Measurements from ENCODE around the gene SNTG2. TPM values are rescaled to one million over a fixed set of nuclear protein-coding genes. Genes with fewer than 3 reads are reported as not detected.
"Not testable (repeated sequence)": the region's sequence is repeated elsewhere in the genome, so short reads cannot be mapped to it uniquely, and the experiment has no call there.

SNTG2 gene
- total and polyA plus RNA-seq, 9 donors: 0.17 to 5.7 (median 1.3) TPM; not detected in 1

DNA sequence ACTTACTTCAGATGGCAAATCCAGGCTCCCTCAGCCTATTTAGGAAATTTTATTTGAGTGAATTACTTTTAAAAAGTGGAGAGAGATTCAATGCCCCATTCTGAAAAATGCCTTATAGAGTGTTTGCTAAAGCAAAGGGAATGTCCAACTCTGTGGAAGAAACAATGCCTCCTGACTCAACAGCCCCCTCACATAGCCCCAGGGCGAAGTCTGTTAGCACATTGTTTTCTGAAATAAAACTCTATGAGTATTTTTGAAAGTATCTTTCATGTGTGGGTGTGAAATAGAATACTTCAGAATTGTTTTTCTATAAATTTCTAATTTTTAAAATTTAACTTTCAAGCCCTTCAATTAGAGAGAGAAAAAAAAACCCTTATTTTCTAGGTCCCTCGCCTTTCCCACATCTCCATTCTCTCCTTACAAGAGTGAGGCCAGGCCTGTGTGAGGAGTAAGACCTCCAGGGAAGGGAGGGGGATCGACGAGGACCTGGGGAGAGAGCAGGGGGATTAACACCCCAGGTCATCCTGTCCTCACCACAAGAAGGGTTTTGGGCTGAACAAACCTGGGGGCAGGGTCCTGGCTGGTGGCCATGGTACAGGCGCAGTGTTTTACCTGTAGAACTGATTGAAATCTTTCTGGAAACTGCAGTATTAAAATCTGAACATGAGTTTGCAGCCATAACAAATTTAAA lies 141.4 kb downstream of the SNTG2 start:
- no peak overlapping the region for H3K27ac ChIP-seq
- TF ChIP-seq, protein P1, sequence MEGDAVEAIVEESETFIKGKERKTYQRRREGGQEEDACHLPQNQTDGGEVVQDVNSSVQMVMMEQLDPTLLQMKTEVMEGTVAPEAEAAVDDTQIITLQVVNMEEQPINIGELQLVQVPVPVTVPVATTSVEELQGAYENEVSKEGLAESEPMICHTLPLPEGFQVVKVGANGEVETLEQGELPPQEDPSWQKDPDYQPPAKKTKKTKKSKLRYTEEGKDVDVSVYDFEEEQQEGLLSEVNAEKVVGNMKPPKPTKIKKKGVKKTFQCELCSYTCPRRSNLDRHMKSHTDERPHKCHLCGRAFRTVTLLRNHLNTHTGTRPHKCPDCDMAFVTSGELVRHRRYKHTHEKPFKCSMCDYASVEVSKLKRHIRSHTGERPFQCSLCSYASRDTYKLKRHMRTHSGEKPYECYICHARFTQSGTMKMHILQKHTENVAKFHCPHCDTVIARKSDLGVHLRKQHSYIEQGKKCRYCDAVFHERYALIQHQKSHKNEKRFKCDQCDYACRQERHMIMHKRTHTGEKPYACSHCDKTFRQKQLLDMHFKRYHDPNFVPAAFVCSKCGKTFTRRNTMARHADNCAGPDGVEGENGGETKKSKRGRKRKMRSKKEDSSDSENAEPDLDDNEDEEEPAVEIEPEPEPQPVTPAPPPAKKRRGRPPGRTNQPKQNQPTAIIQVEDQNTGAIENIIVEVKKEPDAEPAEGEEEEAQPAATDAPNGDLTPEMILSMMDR (IDR thresholded peaks at IDR 0.05): no peak
- TF ChIP-seq POLR2A (IDR thresholded peaks at IDR 0.05): no peak
- no peak for TF ChIP-seq EP300 (IDR thresholded peaks at IDR 0.05)
- no peaks in the 10 kb centered on the region for H3K4me1 ChIP-seq (ENCODE audit: insufficient read depth)
- DNase-seq: no peak
- 88 to 93% (median 89%) methylated on average over 5 of the region's 5 CpGs for WGBS, 3 donors
- no peak overlapping the region for H3K4me3 ChIP-seq
- no peaks in the 10 kb centered on the region for H3K36me3 ChIP-seq
- intact Hi-C loops (cut with DNase I): no loop called here
- no peaks in the 10 kb centered on the region for H3K9me3 ChIP-seq
- no peaks in the 10 kb centered on the region for H3K27me3 ChIP-seq

DNA sequence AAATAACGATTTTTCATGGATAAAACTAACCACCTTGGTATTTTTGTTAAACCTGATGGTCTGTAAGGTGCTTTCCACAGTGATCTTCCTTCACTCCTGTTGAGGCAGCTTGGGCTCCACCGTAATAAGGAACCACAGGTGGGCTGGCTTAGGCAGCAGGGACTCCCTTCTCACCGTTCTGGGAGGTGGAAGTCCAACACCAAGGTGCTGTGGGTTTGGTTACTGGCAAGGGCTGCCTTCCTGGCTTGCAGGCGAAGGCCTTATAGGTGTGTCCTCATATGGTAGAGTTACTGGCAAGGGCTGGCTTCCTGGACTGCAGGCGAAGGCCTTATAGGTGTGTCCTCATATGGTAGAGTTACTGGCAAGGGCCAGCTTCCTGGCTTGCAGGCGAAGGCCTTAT lies 143.0 kb downstream of the SNTG2 start:
- H3K36me3 ChIP-seq; H3K4me3 ChIP-seq; H3K4me1 ChIP-seq (ENCODE audit: insufficient read depth); DNase-seq; H3K27me3 ChIP-seq; H3K9me3 ChIP-seq; intact Hi-C loops (cut with DNase I); H3K27ac ChIP-seq: not testable (repeated sequence)
- WGBS, 3 donors: 81 to 91% (median 85%) methylated on average over 4 to 6 of the region's 6 CpGs

DNA sequence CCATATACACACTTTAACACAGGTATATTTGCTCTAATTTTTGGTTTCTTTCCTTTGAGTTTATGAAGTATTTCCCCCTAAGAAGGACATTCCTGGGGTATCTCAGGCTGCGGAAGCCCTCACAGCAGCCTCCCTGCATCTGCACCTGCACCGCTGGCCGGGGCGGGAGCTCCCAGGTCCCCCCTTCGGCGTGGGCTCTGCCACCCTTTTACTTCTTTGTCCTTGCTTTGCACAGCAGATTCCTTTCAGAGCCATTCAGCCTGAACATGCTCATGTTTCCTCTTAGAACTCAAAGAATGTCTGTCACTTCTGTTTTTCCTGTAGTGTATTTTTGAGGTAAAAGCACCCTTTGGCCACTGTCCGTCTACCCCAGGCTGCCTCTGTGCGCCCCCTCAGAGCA lies 146.5 kb downstream of the SNTG2 start:
- H3K27me3 ChIP-seq: no peaks in the 10 kb centered on the region
- no peaks in the 10 kb centered on the region for H3K9me3 ChIP-seq
- TF ChIP-seq, protein P1 (IDR thresholded peaks at IDR 0.05): no peak
- no peak for TF ChIP-seq EP300 (IDR thresholded peaks at IDR 0.05)
- no peak for TF ChIP-seq POLR2A (IDR thresholded peaks at IDR 0.05)
- H3K36me3 ChIP-seq: no peaks in the 10 kb centered on the region
- intact Hi-C loops (cut with DNase I): no loop called here
- H3K4me3 ChIP-seq: no peak overlapping the region
- no peaks in the 10 kb centered on the region for H3K4me1 ChIP-seq (ENCODE audit: insufficient read depth)
- WGBS, 3 donors: 77 to 90% (median 84%) methylated on average over 8 of the region's 8 CpGs
- no peak overlapping the region for H3K27ac ChIP-seq
- DNase-seq: no peak

DNA sequence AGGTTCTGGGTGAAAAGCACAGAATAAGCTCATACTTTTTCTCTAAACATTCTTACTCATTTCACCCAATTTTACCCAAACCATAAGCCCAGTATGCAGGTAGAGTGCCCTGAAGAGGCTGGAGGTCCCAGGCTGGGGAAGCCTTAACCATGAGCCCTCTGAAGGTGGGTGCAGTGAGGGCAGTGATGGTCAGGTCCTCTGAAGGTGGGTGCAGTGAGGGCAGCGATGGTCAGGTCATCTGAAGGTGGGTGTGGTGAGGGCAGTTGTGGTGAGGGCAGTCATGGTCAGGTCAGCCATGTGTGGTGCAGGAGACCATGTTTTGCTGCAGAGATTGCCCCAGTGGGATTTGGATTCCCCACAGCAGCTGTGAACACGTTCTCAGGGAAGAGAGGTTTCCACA lies 148.8 kb downstream of the SNTG2 start:
- Histone ChIP-seq H3K4me3 (no peak overlapping the region), H3K27me3 (no peaks in the 10 kb centered on the region), H3K36me3 (no peaks in the 10 kb centered on the region), H3K27ac (no peak overlapping the region), H3K4me1 (ENCODE audit: insufficient read depth) (no peaks in the 10 kb centered on the region), H3K9me3 (no peaks in the 10 kb centered on the region)
- intact Hi-C loops (cut with DNase I): no loop called here
- TF ChIP-seq EP300 (IDR thresholded peaks at IDR 0.05): no peak
- no peak for TF ChIP-seq POLR2A (IDR thresholded peaks at IDR 0.05)
- no peak for DNase-seq
- 57 to 67% (median 62%) methylated on average over 2 of the region's 2 CpGs for WGBS, 3 donors

DNA sequence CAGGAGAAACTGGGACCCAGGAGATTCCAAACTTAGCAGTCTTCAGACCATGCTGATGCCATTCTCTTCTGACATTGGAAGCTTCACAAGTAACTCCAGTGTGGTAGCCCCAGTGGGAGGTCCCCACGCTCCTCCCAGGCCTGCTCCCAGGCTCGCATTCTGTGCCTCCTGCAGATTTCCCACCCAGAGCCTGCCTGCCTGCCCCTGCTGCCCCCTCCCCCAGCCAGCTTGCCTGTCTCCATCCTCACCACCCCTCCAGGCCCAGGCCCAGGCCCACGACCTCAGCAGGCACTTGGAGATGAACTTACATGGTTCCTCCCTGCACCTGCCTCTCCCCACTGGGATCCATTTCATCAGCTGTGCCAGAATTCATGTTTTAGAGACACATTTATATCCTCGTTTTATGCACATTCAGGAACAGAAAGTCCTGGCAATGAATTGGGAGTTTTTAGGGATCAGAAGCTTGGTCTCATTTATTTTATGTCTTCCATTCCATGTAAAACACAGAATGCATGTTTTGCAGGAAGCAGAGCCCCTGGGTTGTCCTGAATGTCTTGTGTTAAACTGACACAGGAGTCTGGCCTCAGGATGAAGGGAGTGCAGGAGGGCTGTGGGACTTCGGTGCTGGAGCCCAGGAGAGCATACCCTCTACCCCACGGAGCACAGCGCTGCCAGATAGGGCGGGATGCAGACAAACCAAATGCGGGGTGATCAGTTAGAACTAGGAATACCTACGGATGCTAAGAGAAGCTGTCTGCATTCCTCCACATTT lies 150.5 kb downstream of the SNTG2 start:
- no peaks in the 10 kb centered on the region for H3K4me1 ChIP-seq (ENCODE audit: insufficient read depth)
- TF ChIP-seq, protein P1 (IDR thresholded peaks at IDR 0.05): no peak
- TF ChIP-seq POLR2A (IDR thresholded peaks at IDR 0.05) (no peak), EP300 (IDR thresholded peaks at IDR 0.05) (no peak)
- no peak overlapping the region for H3K27ac ChIP-seq
- H3K36me3 ChIP-seq: no peaks in the 10 kb centered on the region
- no peak for DNase-seq
- no peak overlapping the region for H3K4me3 ChIP-seq
- WGBS, 3 donors: 82 to 88% (median 87%) methylated on average over 10 of the region's 10 CpGs
- H3K9me3 ChIP-seq: no peaks in the 10 kb centered on the region
- H3K27me3 ChIP-seq: no peaks in the 10 kb centered on the region
- intact Hi-C loops (cut with DNase I): no loop called here
